Suppressor macrophage (primary cell): ENCODE results near the gene PRPF18.

Source experiments
- DNase-seq, 4 experiments: peaks; one replicate each; pipeline ENCODE4 v3.0.0-alpha.2; 2020 to 2022

PRPF18 gene

GRCh38 chr10:13608246-13608853, 21.6 kb downstream of the PRPF18 start:
- DNase-seq: no peak

- no peak for DNase-seq
Measured at GRCh38 chr10:13612654-13613373, 26.0 kb downstream of the PRPF18 start.

GRCh38 chr10:13613519-13613918, 26.8 kb downstream of the PRPF18 start:
- DNase-seq: peak in 3 of 4 experiments; percentile 2 to 20 (median 6)

DNA sequence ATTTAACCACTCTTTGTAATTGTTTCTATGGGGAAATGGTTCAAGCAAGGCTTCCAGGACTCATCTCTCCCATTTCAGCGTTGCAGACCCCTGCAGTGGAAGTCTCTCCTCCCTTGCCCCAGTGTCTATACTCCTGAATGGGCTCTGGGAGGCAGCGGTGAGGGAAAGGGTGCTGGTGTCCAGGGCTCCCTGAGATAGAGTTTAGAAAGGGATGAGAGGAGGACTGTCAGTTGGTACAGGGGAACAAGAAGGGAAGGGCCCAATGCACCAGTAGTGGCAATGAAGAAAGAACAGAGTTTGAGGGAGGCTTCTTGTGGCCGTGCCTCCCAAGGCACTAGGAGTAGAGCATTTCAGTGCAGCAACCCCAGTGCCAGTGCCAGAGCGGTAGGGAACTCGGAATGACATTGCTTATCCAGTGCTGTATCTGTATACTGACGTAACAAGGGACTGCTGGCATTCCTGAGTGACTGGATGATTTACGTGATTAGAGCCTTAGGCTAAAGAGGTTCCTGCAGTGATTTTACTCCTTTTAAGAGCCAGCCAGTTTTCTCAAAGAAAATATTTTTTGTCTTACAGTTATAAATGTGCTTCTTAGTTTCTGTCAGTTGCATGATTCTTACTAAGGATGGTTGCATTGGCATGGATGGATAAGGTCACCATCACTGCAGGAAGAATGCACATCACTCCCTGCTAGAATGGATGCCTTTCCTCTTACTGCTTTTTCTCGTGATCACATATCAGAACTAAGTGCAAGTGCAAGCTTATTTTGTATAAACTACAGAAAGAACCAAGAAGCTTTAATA, 28.0 kb downstream of the PRPF18 start:
- DNase-seq: no peak

GRCh38 chr10:13615650-13616300, 29.0 kb downstream of the PRPF18 start:
- DNase-seq: no peak

- DNase-seq: no peak
Measured at GRCh38 chr10:13617116-13617515, 30.4 kb downstream of the PRPF18 start.

DNA sequence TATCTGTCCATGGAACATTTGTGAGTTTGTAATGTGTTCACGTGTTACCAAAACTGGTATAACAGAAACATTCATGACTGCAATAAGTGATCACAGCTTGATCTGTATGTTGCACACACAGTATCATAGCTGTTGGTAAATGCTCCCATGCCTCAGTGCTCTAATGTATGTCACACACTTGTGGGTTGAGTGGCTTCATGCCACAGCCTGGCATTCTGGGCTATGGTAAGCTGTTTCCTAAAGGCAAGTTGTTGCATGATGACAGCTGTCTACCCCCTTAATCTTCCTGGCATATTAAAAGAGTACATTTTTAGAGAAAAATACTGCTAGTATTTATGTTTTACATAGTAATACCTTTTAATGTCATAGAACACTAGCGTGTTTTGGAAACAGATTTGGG, 35.2 kb downstream of the PRPF18 start:
- no peak for DNase-seq

DNA sequence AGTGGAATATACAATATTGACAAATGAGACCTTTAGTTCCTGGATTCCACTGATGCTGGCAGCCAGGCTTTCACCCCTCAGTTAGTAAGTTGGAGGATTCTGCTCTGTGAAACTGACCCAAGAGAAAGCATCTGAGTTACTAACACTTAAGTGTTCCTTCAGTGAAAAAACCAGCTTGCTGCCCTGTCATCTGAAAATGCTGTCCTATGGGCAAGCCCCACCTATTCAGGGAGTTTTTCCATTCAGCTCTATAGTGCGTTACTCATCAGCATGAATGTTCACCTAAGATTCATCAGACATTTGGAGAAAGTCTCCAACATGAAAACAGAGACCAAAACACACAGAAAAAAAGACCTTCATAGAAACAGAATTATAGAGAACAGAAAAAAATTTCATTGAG, 37.9 kb downstream of the PRPF18 start:
- no peak for DNase-seq

- no peak for DNase-seq
Measured at GRCh38 chr10:13627459-13628310, 40.9 kb downstream of the PRPF18 start.

- no peak for DNase-seq
Measured at GRCh38 chr10:13628661-13629060, 41.9 kb downstream of the PRPF18 start.

GRCh38 chr10:13629116-13629515, 42.4 kb downstream of the PRPF18 start:
- no peak for DNase-seq

DNA sequence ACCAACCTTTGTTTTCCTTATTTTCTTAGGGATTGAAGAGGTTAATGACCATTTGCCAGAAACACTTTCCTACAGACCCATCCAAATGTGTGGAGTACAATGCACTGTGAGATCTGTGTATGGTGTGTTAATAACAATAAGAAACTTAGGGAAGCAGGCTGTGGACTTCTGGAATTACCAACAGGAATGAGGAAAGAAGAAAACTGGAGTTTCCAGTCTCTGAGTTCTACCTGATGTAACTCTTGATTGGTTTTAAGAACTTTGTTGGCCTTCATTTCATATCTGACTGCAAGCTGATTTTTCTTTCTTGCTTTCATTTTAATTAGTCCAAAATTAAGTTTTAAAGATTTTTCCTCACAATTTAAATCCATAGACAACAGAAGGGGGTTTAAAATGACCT, 43.5 kb downstream of the PRPF18 start:
- DNase-seq: no peak

DNA sequence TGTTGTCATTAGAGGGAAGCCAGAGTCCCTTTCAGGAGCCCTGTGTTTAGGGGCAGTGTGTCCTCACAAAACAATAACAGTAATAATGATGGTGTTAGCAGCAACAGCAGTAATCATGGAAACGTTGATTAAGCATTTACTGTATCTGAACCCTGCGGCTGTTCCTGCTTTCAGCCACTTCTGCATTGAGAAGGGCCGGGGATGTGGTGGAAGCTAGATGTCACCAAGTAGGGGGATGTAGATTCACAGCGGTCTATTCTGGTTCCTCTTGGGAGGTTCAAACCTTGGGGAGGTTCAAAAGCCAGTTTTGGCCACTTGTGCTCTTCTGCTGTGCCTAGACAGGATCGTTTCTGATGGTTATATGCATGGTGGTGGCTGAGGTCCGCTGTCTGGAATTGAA, 44.8 kb downstream of the PRPF18 start:
- DNase-seq: peak; percentile 56 to 71 (median 66)

DNA sequence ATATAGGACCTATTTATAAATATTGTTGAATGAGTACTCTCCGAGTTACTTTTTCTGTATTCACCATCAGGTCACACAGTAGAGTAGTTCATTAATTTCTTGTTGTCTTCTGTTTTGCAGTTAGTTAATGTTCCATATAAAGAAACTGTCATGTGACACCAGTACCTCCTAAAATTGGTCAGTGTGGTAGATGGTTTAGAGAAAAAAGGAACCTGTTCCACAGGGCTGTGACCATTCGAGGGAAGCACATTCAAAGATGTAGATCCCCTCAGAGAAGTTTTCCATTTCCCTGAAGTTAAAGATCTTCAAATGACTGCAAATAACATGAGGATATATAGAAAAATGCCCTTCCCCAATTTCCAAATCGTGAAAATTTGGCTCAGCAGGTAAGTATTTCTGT, 45.7 kb downstream of the PRPF18 start:
- DNase-seq: peak; percentile 13 to 54 (median 39)

GRCh38 chr10:13632884-13633440, 46.2 kb downstream of the PRPF18 start:
- no peak for DNase-seq

- DNase-seq: peak in 2 of 4 experiments; percentile 14 to 16
Measured at GRCh38 chr10:13633689-13634088, 46.9 kb downstream of the PRPF18 start.

- DNase-seq: peak; percentile 37 to 73 (median 58)
Measured at GRCh38 chr10:13634207-13634606, 47.4 kb downstream of the PRPF18 start.

GRCh38 chr10:13636776-13637175, 50.0 kb downstream of the PRPF18 start:
- no peak for DNase-seq

GRCh38 chr10:13637303-13637856, 50.6 kb downstream of the PRPF18 start:
- DNase-seq: no peak

DNA sequence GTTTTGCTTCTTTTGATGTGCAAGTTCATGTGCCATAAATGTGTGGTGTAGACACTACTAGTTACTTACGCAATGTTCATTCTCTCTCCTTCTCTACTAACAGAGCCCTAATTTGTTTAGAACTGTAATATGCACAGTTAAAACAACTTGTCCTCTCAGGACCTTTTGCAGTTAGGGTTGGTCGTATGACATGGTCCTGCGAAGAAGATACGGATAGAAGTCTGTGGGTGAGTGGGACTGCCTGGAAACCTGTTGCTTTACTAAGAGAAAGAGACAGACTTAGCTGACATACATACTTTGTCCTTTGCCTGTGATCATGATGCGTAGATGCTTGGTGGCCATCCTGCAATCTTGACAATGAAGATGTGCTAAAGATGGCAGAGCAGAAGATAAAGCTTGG, 51.1 kb downstream of the PRPF18 start:
- no peak for DNase-seq

DNA sequence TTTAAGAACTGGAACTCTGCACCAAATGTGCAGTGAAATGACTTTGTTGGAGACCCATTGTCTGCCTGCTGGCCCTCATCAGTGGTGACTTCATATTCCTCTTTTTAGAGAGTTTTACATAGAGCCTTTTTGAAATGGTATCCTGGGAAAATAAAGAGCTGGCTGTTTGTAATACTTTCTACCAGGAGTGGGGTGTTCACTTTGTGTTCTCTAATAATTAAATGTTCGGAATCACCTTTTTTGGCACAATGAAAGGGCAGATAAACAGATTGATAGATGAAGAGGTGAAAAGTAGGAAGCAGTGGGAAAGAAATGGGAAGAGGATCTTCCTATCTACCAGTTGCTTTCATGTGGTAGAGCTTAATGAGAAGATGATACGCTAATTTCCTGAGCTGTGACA, 55.5 kb downstream of the PRPF18 start:
- DNase-seq: no peak
